Ascending aorta (tissue), 2 donors: ENCODE data around the gene NPAS3. TPM values are rescaled to one million over a fixed set of nuclear protein-coding genes. Genes with fewer than 3 reads are reported as not detected.

Experiments
- DNase-seq, 2 donors: peaks; one replicate each; pipeline ENCODE4 v3.0.0-alpha.2; 2019; ENCODE audit warnings: low spot score in 2 of 2
- H3K27ac ChIP-seq, 2 donors: fragments of 200-600 bp; sonication (generic); one replicate each; pipeline ENCODE4 v1.5.1; 2016 to 2017; ENCODE audit warnings: mild to moderate bottlenecking in 1 of 2
- H3K27me3 ChIP-seq: fragments of 200-600 bp; sonication (generic); one replicate; pipeline ENCODE4 v1.5.1; 2017
- H3K36me3 ChIP-seq, 2 donors: fragments of 200-600 bp; sonication (generic); one replicate each; pipeline ENCODE4 v1.5.1; 2016
- H3K4me1 ChIP-seq, 2 donors: fragments of 200-600 bp; sonication (generic); one replicate each; pipeline ENCODE4 v1.5.1; 2016 to 2017; ENCODE audit warnings: mild to moderate bottlenecking in 1 of 2
- H3K4me3 ChIP-seq, 2 donors: fragments of 200-600 bp; sonication (generic); one replicate each; pipeline ENCODE4 v1.5.1; 2016 to 2017; ENCODE audit warnings: mild to moderate bottlenecking in 1 of 2
- H3K9me3 ChIP-seq, 2 donors: fragments of 200-600 bp; sonication (generic); one replicate each; pipeline ENCODE4 v1.5.1; 2016
- CTCF ChIP-seq, 3 experiments: fragments of 200-600 bp in 2 of 3; fragments of 450-650 bp in 1 of 3; sonication (generic) in 2 of 3; IDR thresholded peaks; one replicate each; pipeline ENCODE4 v1.5.1; 2016 to 2019; ENCODE audit warnings: antibody characterized with exemption in 3 of 3, mild to moderate bottlenecking in 1 of 3, moderate library complexity in 1 of 3
- intact Hi-C: fragments of 100-400 bp; cut with DNase I; formaldehyde crosslinking; loops from one replicate; pipeline ENCODE4 v1.15.1; 2023
- total RNA-seq: library from RNA; depleted of rRNA; stranded (reverse); fragments of >200 nt; gene quantifications from one replicate; pipeline ENCODE4 v1.1.0, GENCODE V29; 2016

NPAS3 gene
- total RNA-seq, 1 donor from 2014 or later: not detected

- no peak overlapping the region for H3K27ac ChIP-seq
- no peaks in the 10 kb centered on the region for H3K27me3 ChIP-seq
- H3K9me3 ChIP-seq: no peaks in the 10 kb centered on the region
- no peaks in the 10 kb centered on the region for H3K36me3 ChIP-seq
- TF ChIP-seq CTCF (IDR thresholded peaks at IDR 0.05): no peak
- no peak for DNase-seq
- intact Hi-C loops: no loop called here
- H3K4me1 ChIP-seq: no peaks in the 10 kb centered on the region
- H3K4me3 ChIP-seq: no peak overlapping the region
Measured at GRCh38 chr14:33331176-33331949, 392.7 kb downstream of the NPAS3 start.

GRCh38 chr14:33332497-33332896 is 393.8 kb downstream of the NPAS3 start:
- Histone ChIP-seq H3K27ac (no peak overlapping the region), H3K36me3 (no peaks in the 10 kb centered on the region), H3K27me3 (no peaks in the 10 kb centered on the region), H3K4me3 (no peak overlapping the region), H3K9me3 (peaks cover 0 to 6% of the 10 kb centered on the region in 2 donors), H3K4me1 (no peaks in the 10 kb centered on the region)
- DNase-seq: no peak
- TF ChIP-seq CTCF (IDR thresholded peaks at IDR 0.05): no peak
- intact Hi-C loops: no loop called here

- no peak for DNase-seq
- no peak for TF ChIP-seq CTCF (IDR thresholded peaks at IDR 0.05)
- Histone ChIP-seq H3K9me3 (peaks cover 0 to 11% of the 10 kb centered on the region in 2 donors), H3K4me1 (no peaks in the 10 kb centered on the region), H3K4me3 (no peak overlapping the region), H3K27me3 (no peaks in the 10 kb centered on the region), H3K36me3 (no peaks in the 10 kb centered on the region), H3K27ac (no peak overlapping the region)
- intact Hi-C loops: no loop called here
Measured at GRCh38 chr14:33335366-33335765, 396.7 kb downstream of the NPAS3 start.

GRCh38 chr14:33342299-33342974 is 403.8 kb downstream of the NPAS3 start:
- intact Hi-C loops: no loop called here
- no peak for DNase-seq

GRCh38 chr14:33343016-33343415 is 404.3 kb downstream of the NPAS3 start:
- Histone ChIP-seq H3K36me3 (no peaks in the 10 kb centered on the region), H3K9me3 (peaks cover 0 to 2% of the 10 kb centered on the region in 2 donors), H3K4me1 (no peaks in the 10 kb centered on the region), H3K4me3 (no peak overlapping the region), H3K27me3 (no peaks in the 10 kb centered on the region), H3K27ac (no peak overlapping the region)
- DNase-seq: no peak
- TF ChIP-seq CTCF (IDR thresholded peaks at IDR 0.05): no peak
- intact Hi-C loops: no loop called here

More at GRCh38 chr14:33342299-33342974, 403.8 kb downstream of the NPAS3 start:
- TF ChIP-seq CTCF (IDR thresholded peaks at IDR 0.05): no peak
- Histone ChIP-seq H3K9me3 (peaks cover 0 to 5% of the 10 kb centered on the region in 2 donors), H3K4me1 (no peaks in the 10 kb centered on the region), H3K4me3 (no peak overlapping the region), H3K27me3 (no peaks in the 10 kb centered on the region), H3K36me3 (no peaks in the 10 kb centered on the region), H3K27ac (no peak overlapping the region)
